GM12892 (cell line): ENCODE results near the gene FOSL2.

ENCODE experiments used
- POLR2A ChIP-seq: IDR thresholded peaks from 2 replicates; pipeline ENCODE4 v1.6.1; 2011; ENCODE audit warnings: low read depth, low read length, control low read depth
- TAF1 ChIP-seq: IDR thresholded peaks from 2 replicates; pipeline ENCODE4 v1.6.1; 2011; ENCODE audit warnings: low read depth, mild to moderate bottlenecking, control low read depth, low read length, borderline replicate concordance

- no peak for TF ChIP-seq POLR2A
- TF ChIP-seq TAF1, result no peak
Observed at GRCh38 chr2:28430788-28431418, 38.2 kb downstream of the FOSL2 start.
